ENCODE results near the gene SMAD9. TPM values are rescaled to one million over a fixed set of nuclear protein-coding genes. Genes with fewer than 3 reads are reported as not detected.

The SMAD9 gene
- total and polyA plus RNA-seq, 2 of the 13 experiments (the other 11 are each of a cell fraction or from before 2014, with no cell fraction given) = 4.2 to 7.7 TPM

DNA sequence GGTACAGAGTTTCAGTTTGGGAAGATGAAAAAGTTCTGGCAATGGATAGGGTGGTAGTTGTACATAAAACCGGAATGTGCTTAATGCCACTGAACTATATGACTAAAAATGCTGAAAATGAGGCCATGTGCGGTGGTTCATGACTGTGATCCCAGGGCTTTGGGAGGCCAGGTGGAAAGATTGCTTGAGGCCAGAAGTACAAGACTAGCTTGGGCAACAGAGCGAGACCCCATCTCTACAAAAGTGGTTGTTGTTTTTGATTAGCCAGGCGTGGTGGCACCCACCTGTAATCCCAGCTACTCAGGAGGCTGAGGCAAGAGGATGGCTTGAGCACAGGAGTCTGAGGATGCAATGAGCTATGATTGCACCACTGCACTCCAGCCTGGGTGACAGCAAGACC is 12.8 kb downstream of the SMAD9 start:
- no peak for TF ChIP-seq EHMT2 (IDR thresholded peaks at IDR 0.05; ENCODE audit: borderline replicate concordance, low read depth, low read length)
- TF ChIP-seq PCBP1 (IDR thresholded peaks at IDR 0.05; ENCODE audit: borderline replicate concordance, low read depth, low read length) = no peak
- no peak for TF ChIP-seq POLR2AphosphoS2 (IDR thresholded peaks at IDR 0.05; ENCODE audit: low read depth, low read length)
- TF ChIP-seq PRPF4 (IDR thresholded peaks at IDR 0.05; ENCODE audit: low read depth, low read length, poor library complexity, severe bottlenecking) = no peak
- TF ChIP-seq ZNF550 (CRISPR knock-in tag; IDR thresholded peaks at IDR 0.05; ENCODE audit: borderline replicate concordance) = no peak
- TF ChIP-seq ZNF564 (CRISPR knock-in tag; IDR thresholded peaks at IDR 0.05) = no peak
- TF ChIP-seq NR2F1 (CRISPR knock-in tag; IDR thresholded peaks at IDR 0.05) = no peak
- no peak for TF ChIP-seq ZSCAN30 (CRISPR knock-in tag; IDR thresholded peaks at IDR 0.05)
- TF ChIP-seq KLF11 (CRISPR knock-in tag; IDR thresholded peaks at IDR 0.05) = no peak
- TF ChIP-seq ZNF180 (CRISPR knock-in tag; IDR thresholded peaks at IDR 0.05; ENCODE audit: borderline replicate concordance, low read depth) = no peak
- no peak for TF ChIP-seq HMG20B (CRISPR knock-in tag; conservative IDR thresholded peaks at IDR 0.05)
- no peak for TF ChIP-seq GPN1 (CRISPR knock-in tag; IDR thresholded peaks at IDR 0.05; ENCODE audit: borderline replicate concordance)
- TF ChIP-seq POLR2AphosphoS5 (IDR thresholded peaks at IDR 0.05; ENCODE audit: low read depth, low read length) = no peak
- TF ChIP-seq ZSCAN31 (CRISPR knock-in tag; IDR thresholded peaks at IDR 0.05; ENCODE audit: low read depth) = no peak
- TF ChIP-seq ZNF674 (CRISPR knock-in tag; IDR thresholded peaks at IDR 0.05; ENCODE audit: low read depth) = no peak
- TF ChIP-seq, protein P1, sequence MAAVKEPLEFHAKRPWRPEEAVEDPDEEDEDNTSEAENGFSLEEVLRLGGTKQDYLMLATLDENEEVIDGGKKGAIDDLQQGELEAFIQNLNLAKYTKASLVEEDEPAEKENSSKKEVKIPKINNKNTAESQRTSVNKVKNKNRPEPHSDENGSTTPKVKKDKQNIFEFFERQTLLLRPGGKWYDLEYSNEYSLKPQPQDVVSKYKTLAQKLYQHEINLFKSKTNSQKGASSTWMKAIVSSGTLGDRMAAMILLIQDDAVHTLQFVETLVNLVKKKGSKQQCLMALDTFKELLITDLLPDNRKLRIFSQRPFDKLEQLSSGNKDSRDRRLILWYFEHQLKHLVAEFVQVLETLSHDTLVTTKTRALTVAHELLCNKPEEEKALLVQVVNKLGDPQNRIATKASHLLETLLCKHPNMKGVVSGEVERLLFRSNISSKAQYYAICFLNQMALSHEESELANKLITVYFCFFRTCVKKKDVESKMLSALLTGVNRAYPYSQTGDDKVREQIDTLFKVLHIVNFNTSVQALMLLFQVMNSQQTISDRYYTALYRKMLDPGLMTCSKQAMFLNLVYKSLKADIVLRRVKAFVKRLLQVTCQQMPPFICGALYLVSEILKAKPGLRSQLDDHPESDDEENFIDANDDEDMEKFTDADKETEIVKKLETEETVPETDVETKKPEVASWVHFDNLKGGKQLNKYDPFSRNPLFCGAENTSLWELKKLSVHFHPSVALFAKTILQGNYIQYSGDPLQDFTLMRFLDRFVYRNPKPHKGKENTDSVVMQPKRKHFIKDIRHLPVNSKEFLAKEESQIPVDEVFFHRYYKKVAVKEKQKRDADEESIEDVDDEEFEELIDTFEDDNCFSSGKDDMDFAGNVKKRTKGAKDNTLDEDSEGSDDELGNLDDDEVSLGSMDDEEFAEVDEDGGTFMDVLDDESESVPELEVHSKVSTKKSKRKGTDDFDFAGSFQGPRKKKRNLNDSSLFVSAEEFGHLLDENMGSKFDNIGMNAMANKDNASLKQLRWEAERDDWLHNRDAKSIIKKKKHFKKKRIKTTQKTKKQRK (IDR thresholded peaks at IDR 0.05; ENCODE audit: low read length) = no peak
- TF ChIP-seq, protein P2, sequence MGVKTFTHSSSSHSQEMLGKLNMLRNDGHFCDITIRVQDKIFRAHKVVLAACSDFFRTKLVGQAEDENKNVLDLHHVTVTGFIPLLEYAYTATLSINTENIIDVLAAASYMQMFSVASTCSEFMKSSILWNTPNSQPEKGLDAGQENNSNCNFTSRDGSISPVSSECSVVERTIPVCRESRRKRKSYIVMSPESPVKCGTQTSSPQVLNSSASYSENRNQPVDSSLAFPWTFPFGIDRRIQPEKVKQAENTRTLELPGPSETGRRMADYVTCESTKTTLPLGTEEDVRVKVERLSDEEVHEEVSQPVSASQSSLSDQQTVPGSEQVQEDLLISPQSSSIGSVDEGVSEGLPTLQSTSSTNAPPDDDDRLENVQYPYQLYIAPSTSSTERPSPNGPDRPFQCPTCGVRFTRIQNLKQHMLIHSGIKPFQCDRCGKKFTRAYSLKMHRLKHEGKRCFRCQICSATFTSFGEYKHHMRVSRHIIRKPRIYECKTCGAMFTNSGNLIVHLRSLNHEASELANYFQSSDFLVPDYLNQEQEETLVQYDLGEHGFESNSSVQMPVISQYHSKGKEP (CRISPR knock-in tag; IDR thresholded peaks at IDR 0.05) = no peak
- ChIA-PET POLR2A (no interaction called here), CTCF (ENCODE audit: low intra/inter-chr PET ratio, low total read pairs) (no interaction called here)
- 94% methylated on average over 4 of the region's 4 CpGs for WGBS (ENCODE audit: low lambda C conversion rate)
- no peak overlapping the region for H3K4me2 ChIP-seq (ENCODE audit: low read depth, low read length)
- peaks cover 35% of the 10 kb centered on the region for H3K79me2 ChIP-seq (ENCODE audit: insufficient read depth, low read length)
- H3K27me3 ChIP-seq (ENCODE audit: control insufficient read depth in 1 of 2, insufficient read depth in 2 of 2, low read length in 2 of 2) = no peaks in the 10 kb centered on the region
- H3K9me3 ChIP-seq (ENCODE audit: low read length) = no peaks in the 10 kb centered on the region
- ATAC-seq (no peak), FAIRE-seq (no peak), DNase-seq (ENCODE audit: low spot score) (no peak)
- H3K9ac ChIP-seq (ENCODE audit: insufficient read depth, low read depth, low read length) = no peak overlapping the region
- intact Hi-C loops (cut with micrococcal nuclease; ENCODE audit: unreplicated experiment) (no loop called here), in situ Hi-C loops (cut with HindIII; ENCODE audit: extremely low pct_ligation_motif_present, low pct_unique_long_range_greater_than_20kb) (no loop called here)
- peaks cover 30% of the 10 kb centered on the region for H3K4me1 ChIP-seq (ENCODE audit: insufficient read depth, low read length)
- no peak overlapping the region for H3K27ac ChIP-seq (ENCODE audit: extremely low read length, insufficient read depth, low read length)
- no peaks in the 10 kb centered on the region for H4K20me1 ChIP-seq (ENCODE audit: insufficient read depth, low read length)
- H2AFZ ChIP-seq (ENCODE audit: low read length) = no peak overlapping the region
- no peaks in the 10 kb centered on the region for H3K36me3 ChIP-seq (replicated peaks in 1 of 2; ENCODE audit: control insufficient read depth in 1 of 2, insufficient read depth in 2 of 2, low read length in 2 of 2)
- H3K4me3 ChIP-seq (replicated peaks in 1 of 3; ENCODE audit: insufficient read depth in 1 of 3, low read depth in 2 of 3, low read length in 3 of 3) = no peak overlapping the region
- BruUV-seq (replicated peaks) = no TSS peak

Data from HepG2 (cell line).